SHP77 treated with DMSO at 0.1 percent for 48 hours (cell line): ENCODE results near the gene NANS.
A peak's percentile ranks its signal among the peaks of the same experiment; 100 is the strongest.
"Not testable (repeated sequence)": the region's sequence is repeated elsewhere in the genome, so short reads cannot be mapped to it uniquely, and the experiment has no call there.

Experiments
- DNase-seq: peaks from one replicate; lab custom pipeline; 2025; lab: John Stamatoyannopoulos, UW

NANS gene, protein sequence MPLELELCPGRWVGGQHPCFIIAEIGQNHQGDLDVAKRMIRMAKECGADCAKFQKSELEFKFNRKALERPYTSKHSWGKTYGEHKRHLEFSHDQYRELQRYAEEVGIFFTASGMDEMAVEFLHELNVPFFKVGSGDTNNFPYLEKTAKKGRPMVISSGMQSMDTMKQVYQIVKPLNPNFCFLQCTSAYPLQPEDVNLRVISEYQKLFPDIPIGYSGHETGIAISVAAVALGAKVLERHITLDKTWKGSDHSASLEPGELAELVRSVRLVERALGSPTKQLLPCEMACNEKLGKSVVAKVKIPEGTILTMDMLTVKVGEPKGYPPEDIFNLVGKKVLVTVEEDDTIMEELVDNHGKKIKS

DNA sequence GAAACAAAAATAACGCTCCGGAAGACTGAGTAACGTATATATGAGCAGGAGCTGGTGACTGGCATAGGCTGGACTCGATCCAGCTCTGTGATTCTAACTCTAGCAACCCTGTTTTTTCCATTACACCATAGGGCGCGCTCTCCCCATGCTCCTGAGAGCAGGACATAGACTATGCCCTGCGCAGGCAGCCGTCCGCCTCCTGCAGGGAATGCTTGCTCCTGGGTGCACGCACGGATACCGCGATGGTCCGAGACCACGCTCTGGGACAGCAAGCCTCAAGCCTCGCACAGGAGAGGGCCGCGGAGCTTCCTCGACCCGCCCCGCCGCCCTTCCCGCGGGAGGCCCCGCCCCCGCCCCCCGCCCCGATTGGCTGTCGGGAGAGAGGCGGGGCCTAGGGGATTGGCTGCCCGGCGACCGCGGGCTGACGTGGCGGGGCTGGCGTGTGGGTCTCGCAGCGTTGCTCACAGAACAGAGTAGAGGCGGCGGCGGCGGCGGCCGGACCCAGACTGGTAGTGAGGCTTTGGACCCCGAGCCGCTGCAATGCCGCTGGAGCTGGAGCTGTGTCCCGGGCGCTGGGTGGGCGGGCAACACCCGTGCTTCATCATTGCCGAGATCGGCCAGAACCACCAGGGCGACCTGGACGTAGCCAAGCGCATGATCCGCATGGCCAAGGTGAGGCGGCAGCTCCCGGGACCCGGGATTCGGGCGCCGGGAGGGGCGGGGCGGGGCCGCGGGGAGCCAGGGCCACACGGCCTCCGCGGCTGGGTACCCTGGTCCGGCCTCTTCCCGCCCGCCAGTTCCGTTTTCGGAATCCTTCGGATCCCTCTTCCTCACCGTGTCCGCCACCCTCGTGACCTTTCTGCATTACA lies at the start of gene NANS:
Gene NANS (plus strand): TSS at position 464 of the 869 bp plus-strand sequence. CDS start 77 bp downstream, at position 541.
- peak; percentile 92 for DNase-seq

DNA sequence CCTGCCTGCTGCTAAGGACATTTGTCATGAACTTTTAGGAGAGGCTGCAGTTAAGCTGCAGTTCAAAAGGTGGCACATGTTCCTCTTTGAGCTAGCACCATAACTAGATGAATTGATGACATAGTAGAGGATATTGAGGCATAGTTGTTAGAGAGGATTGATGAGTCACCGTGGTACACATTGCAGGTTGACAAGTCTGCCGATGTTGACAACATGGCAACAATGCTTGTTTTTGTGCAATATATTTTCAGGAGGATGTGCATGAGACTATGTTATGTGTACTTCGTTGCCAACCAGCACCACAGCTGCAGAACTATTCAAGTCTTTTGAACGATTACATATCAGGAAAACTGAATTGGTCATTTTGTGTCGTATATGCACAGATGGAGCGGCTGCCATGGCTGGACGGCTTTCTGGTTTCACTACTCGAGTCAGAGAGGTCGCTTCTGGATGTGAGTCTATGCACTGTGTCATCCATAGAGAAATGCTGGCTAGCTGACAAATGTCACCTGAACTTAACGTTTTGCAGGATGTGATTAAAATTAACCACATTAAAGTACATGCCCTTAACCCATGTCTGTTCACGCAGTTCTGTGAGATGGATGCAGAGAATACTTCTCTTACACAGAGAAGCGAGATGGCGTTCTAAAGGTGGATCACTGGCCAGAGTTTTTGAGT lies 49.1 kb upstream of the NANS start:
- no peak for DNase-seq

DNA sequence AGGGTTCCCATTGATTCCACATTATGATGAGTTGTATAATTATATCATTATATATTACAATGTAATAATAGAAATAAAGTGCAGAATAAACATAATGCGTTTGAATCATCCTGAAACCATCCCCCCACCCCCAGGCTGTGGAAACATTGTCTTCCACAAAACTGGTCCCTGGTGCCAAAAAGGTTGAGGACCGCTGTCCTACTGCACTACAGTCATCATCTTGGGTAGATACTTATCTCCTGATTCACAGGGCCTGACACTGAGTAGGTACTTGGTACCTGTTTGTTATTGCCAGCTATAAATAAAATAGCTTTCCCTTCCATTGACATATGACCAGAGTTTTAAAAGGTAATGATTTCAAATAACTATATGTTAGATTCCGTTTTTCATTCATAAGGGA lies 47.8 kb upstream of the NANS start:
- DNase-seq, result no peak

DNA sequence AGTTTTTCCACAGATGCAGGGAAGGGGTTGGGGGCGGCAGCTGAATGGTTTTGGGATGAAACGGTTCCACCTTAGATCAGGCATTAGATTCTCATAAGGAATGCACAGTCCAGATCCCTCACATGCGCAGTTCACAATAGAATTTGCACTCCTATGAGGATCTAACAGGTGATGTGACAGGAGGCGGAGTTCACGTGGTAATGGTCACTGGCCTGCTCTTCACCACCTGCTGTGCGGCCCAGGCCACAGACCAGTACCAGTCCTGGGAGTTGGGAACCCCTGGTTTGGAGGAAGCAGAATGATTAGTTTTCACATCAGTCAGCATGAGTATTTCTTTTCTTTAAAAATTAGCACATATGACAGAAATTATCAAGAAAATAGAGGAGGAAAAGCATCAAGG lies 47.1 kb upstream of the NANS start:
- no peak for DNase-seq

DNA sequence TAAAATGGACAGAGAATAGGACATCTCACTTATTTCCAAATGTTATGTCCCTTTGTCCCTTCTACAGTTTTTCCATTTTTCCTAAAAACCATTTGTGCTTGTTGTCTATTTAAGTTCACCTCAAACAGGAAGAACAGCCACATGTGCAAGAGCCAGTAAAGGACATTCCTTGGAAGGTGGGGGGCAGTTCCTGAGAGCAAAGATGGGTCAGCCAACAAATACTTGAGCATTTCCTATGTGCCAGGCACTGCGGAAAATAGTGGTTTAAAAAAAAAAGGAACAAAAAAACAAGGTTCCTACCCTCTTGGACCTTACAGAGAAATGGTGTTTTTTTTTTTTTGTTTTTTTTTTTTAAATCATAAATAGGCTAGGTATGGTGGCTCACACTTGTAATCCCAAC lies 46.6 kb upstream of the NANS start:
- no peak for DNase-seq

DNA sequence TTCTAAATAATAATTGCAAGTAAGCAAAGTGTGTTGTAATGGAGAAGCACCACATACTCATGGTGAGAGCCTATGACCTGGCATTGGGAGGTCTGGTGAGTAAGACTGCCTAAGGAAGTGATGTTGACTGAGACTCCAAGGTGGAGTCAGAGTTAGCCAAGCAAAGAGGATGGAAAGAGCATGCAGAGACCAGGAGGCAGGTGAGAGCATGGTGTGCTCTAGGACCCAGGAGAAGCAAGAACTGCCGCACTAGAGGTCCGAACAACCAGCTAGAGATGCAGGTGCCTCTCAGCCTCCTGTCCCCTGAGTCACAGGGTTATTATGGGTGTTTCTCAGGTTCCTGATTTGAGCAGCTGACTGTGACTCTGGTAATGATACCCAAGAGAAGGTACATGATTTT lies 46.1 kb upstream of the NANS start:
- DNase-seq, result no peak

DNA sequence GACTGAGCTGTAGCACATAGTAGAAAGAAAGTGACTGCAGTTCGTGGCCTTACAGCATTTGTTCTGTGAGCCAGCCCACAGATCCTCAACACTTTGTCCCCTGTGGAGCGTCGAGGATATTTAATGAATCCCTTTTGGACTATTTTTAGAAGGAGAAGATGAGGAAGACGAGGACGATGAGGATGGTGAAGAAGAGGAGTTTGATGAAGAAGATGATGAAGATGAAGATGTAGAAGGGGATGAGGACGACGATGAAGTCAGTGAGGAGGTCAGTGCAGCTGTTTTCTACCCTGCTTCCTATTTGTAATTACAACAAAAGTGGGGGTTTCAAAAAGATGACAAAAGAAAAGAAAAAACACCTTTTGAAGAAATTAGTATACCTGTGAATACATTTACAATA lies 45.4 kb upstream of the NANS start:
- no peak for DNase-seq

DNA sequence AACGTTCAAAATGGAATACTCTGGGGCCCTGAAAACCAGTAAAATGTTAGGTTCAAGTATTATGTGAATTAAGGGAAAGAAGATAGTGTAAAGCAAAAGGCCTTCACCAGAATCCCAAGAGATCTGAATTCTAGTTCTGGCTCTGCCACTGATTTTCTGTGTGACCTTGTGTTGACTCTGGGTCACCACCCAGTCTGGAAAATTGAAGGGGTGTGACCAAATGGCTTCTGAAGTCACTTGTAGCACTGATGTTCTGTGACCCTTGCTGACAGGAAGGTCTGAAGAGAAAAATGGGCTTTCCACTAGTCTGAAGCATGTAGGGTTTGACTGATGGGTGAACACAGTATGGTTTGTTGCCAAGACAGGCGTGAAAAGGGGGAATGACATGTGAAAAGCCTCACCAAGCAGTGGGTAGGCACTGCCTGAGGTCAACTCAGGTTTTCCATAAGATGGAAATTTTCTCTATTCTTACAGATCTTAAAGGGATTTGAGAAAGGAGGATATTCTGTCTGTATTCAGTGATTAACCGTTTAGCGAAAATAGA lies 40.3 kb upstream of the NANS start:
- no peak for DNase-seq

DNA sequence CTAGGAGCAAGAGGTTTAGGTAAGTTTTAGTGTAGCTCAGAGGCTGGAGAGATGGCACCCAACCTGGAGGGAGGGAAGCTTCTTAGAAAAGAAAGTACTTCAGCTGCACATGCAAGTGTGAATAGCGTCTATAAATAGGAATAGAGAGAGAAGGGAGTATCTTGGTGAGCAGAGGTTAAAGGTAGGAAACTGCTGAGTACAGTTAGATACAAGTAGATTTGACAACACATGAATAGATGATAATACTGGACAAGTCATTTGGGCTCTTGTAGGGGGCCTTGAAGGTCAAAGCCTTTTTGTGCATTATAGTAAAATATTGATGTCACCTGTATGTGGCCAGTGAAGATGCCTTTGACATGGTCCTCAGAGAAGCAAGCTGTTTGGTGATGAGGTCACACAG lies 39.2 kb upstream of the NANS start:
- DNase-seq, result no peak

DNA sequence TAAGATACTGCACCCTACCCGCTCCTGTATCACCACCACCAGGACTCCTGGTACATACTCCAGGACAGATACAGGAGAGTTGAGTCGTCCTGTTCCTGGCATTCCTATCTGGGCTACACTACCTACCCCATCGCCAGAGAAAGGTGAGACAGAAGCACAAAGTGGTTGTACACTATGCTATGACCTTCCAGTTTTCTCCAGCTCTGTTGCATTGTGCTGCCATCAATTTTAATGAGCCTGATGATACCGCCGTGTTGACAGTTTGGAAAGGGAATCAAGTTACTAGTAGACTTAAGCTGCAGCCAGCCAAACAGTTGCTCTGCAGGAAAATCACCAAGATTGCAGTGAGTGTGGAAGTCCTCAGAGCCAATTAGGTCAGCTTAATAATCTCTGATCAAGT lies 38.2 kb upstream of the NANS start:
- no peak for DNase-seq

DNA sequence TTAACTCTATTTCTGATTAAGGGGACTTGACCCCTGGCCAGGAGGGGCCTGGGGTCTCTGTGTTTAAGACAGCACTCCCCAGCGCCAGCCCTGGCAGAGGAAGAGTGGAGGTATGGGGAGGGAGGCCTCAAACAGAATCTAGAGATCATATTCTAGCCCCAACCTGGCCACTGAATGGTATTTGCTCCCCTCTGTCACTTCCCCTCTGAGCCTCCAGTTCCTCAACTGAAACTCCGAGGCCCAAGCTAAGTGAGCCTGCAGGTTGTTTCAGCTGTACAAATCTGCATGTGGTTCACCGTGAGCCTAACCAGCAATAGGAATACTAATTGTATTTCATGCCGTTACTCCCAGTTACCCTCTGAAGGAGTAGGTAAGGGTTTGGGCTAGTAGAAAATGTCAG lies 37.4 kb upstream of the NANS start:
- no peak for DNase-seq

DNA sequence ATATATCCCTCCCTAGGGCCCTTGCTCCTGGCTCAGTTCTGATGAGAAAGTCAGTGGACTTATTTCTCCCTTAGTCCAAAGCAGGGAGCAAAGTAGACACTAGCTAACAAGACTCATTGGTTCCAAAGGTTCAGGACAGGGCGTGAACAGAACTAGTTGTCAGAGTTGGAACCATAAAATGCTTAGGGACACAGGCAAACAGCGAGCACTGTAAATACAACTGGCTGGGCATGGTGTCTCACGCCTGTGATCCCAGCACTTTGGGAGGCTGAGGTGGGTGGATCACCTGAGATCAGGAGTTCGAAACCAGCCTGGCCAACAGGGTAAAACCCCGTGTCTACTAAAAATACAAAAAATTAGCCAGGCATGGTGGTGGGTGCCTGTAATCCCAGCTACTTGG lies 36.7 kb upstream of the NANS start:
- DNase-seq, result not testable (repeated sequence)

DNA sequence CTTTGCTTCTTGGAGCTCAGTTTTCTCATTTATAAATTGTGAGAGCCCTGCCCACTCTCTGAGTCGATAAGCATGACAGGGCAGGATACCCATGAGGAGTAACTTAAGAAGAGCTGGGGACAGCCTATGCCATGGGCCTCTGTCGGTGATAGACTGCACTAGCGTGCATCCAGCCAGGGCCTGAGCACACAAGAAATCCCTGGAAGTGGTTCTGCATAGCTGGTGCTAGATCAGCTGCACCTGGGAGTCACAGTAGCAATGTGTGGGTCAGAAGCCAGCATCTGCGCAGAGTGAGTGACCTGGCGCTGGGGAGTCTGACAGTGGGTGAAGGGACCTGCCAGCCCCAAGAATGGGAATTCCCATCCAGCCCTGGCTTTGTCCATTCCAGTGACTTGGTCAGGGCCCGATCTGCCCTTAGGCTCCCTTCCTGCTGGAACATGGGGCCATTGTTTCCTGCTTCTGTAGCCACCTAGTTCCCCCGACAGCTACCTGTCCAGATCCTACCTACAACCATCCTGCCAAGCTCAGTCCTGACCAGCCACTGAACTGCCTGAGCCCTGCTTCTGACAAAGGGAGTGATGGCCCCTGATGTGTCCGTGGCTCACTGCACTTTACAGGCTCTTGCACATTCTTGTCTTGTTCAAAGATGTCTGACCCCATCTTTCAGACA lies 35.9 kb upstream of the NANS start:
- DNase-seq, result no peak

DNA sequence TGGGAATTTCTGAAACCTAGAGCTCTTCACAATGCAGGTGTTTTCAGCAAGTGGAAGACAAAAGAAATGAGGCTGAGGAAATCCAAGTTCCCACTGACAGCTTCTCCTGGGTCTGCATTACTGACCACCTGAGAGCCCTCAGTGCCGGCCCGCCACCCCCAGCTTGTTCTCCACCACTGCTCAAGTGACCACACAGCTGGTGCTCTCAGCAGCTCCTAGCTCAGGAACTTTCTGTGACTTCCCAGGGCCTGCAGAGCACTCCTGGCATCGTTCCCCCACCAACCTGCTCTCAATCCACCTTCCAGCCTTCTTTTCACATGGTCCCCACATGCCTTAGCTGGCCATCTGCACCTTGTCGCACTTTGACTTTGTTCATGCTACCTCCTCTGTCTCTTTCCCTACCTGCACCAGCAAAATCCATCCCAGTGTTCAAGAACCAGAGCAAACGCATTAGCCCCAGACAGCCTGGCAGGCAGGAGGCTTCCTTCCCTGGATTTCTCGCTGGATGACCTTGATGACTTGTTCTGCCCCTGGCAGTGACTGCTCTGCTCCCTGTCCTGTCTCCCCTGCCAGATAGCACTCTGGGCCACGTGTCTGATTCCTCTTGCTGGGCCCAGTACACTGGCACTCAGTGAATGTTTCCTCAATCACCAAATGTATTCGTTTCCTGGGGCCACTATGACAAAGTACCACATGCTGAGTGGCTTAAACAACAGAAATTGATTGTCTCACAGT lies 35.1 kb upstream of the NANS start:
- DNase-seq, result no peak

DNA sequence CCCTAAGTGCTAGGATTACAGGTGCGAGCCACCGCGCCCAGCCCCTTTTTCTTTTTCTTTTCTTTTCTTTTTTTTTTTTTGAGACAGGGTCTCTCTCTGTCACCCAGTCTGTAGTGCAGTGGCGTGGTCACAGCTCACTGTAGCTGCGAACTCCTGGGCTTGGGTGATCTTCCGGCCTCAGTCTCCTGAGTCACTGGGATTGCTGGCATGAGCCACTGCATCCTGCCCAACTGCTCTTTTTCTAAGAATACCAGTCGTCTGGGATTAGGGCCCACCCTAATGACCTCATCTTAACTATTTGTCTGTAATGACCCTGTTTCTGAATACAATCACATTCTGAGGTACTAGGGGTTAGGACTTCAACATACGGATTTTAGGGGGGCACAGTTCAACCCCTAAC lies 34.1 kb upstream of the NANS start:
- DNase-seq, result no peak

DNA sequence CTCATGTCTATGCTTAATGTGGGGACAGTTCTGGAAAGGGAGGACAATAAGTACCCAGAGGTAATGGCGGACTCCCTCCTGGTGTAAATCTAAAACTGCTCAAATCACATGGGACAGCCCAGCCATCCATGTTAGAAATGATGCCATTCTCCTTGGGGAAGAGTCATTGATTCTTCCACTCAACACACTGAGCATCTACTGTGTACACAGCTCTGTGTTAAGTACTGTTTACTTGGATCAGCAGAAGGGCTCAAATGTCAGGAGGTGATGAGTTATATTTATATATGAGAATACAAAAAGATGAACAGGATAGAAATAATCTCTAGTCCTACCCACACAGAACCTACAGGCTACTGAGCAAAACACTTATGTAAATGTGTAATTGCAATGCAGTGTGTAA lies 31.8 kb upstream of the NANS start:
- no peak for DNase-seq

DNA sequence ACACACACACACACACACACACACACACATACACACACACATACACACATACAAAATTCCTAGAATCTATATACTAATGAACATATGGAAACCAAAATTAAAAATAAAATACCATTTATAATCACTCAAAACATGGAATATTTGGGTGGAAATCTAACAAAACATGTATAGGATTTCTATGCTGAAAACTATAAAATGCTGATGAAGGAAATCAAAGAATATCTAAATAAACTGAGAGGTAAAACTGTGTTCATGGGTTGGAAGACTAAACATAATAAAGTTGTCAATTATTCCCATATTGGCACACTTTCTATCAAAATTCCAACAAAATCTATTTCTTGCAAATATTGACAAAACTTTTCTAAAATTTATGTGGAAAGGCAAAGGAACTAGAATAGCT lies 25.4 kb upstream of the NANS start:
- DNase-seq, result no peak

DNA sequence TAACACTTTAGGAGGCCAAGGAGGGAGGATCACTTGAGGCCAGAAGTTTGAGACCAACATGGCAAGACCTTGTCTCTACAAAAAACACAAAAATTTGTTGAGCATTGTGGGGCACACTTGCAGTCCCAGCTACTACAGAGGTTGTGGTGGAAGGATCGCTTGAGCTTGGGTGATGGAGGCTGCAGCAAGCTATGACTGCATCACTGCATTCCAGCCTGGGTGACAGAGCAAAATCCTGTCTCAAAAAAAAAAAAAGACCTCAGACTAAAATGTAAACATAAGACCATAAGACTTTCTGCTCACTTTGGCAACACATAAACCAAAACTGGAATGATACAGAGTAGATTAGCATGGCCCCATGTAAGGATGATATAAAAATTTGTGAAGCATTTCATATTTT lies 24.6 kb upstream of the NANS start:
- DNase-seq, result no peak

DNA sequence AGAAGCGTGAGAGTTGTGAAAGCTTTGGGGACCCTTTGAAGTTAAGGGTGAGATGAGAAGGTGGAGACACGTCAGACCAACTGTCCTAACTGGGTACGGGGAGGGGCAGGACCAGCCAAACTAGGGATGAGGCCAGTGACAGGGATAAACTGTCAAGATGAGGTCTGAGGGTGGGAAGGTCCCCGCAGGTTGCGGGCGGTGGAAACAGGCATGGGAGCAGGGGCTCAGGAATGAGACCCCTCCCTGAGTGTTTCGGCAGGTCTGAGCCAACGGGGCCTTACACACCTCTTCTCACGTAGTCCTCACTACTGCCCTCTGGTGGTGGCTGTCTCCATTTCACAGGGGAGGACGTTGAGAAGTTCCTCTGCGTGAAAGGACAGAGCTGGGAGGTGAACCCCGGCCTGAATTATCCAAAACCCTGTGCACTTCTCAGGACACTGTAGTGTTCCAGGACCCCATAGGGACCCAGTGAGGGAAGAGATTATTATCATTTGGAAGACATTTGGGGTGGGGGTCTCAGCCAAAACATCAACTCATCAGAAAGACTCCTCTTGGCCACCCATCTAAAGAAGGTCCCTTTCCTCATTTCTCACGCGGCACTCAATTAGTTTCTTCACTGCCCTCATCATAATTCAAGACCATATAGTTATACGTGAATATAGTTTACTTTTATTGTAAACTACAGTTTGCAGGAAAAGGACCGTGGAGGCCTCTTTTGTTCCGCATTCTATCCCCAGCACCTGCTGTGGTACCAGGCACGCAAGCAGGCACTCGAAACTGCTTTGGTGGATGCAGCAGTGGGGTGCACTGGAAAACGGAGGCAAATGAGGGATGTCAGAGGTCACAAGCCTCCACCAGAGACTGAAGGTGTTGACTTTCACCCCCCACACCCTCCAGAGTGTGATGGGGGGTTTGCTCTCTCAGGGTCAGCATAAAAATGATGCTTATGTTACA lies 21.7 kb upstream of the NANS start:
- peak; percentile 24 for DNase-seq

DNA sequence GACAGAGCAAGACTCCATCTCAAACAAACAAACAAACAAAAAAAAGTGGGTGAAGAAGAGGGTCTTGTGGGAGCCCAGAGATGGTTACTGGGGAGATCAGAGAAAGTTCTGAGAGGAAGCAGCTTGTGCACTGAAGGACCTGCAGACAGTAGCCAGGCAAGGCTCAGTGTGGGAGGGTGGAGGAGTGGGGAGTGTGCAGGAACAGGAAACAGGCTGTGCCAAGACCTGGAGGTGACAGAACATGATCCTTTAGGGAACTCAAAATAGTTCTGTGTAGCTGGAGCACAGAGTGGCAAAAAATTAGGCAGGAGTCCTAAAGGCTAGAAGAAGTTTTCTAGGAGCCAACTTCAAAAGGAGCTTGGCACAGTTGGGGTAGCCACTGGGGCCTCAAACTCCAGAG lies 19.2 kb upstream of the NANS start:
- DNase-seq, result no peak
